ENCODE results near the gene FAM124A. TPM values are rescaled to one million over a fixed set of nuclear protein-coding genes. Genes with fewer than 3 reads are reported as not detected.
"Not testable (repeated sequence)": the region's sequence is repeated elsewhere in the genome, so short reads cannot be mapped to it uniquely, and the experiment has no call there.

Gene FAM124A
- total RNA-seq, 1 donor from 2014 or later = 14.9 TPM

DNA sequence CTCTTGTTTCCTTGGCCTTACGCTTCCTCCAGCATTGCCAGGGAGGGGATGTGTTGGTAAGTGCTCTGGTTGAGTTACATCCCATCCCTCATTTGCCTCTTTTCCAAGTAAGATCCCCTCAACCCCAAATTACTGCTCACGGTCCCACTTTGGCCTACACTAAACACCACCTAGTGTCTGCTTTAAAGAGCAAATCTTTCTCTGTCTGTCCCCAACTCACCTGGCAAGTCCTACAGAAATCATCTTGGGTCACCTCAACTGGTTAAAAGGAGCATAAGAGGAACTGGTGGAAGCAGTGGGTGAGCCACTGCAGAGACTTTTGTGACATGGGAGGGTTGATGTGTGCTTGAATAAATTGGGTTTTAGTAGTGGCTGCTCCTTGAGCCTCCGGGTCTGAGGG lies 62.1 kb downstream of the FAM124A start:
- intact Hi-C loops (cut with micrococcal nuclease) = loop anchor here (10.0 kb wide), 1 partner anchor 60 kb away; the partner anchor contains the start of gene FAM124A
- DNase-seq (no peak), ATAC-seq (no peak)

DNA sequence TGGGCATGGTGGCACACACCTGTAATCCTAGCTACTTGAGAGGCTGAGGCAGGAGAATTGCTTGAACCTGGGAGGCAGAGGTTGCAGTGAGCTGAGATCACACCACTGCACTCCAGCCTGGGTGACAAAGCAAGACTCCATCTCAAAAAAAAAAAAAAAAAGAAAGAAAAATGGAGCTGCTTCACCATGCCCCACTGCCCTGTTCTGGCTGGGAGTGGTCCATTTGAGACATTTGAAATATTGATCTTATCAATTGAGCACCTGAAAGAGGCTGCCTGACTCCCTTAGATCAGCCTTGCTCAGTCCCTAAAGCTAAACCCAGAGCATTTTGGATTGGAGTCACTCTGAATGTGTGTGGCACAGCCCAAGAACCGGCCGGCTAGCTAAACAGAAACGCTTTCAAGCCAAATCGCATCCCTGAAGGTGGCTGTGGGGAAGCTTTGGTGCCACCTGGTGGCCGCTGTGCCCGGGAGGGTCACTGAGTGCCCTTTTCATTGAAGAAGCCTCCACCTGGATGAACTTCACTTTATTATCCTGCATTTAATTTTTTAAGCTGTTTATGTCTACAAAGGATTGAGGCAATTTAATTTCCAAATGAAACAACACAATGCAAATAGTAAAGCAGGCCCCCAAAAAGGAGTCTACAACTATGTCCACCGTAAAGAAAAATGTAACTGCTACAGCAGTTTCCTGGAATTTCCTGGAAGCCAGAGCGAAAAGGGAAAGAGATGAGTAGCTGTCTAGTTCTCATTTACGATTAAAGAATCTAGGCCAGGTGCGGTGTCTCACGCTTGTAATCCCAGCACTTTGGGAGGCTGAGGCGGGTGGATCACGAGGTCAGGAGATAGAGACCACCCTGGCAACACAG lies 64.2 kb downstream of the FAM124A start:
- intact Hi-C loops (cut with micrococcal nuclease) = loop anchor here (1.0 to 10.0 kb wide), 3 partner anchors 62 to 159 kb away; partner anchors contain the start of gene FAM124A
- ATAC-seq (peak; percentile 69), DNase-seq (peak; percentile 90)

DNA sequence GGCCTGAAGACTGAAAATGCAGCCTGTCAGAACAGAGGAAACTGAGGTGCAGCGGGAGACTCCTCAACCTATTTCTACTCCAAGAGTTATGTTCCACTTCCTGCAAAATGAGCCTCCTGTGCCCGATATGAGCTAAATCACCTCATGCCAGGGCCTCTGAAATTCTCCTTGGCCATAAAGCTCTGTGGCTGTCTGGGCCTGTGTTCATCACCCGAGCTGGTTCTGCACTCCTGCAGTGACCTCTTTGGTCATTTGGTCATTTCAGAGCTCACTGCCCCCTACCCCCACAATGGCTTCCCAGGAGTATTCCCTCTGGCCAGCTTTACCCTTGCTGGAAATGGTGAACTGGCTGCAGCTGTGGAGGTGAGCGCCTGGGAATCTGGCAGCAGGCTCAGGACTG lies 65.6 kb downstream of the FAM124A start:
- intact Hi-C loops (cut with micrococcal nuclease) = loop anchor here (5.0 to 10.0 kb wide), 2 partner anchors 63 to 160 kb away; partner anchors contain the start of gene FAM124A
- DNase-seq (no peak), ATAC-seq (no peak)

DNA sequence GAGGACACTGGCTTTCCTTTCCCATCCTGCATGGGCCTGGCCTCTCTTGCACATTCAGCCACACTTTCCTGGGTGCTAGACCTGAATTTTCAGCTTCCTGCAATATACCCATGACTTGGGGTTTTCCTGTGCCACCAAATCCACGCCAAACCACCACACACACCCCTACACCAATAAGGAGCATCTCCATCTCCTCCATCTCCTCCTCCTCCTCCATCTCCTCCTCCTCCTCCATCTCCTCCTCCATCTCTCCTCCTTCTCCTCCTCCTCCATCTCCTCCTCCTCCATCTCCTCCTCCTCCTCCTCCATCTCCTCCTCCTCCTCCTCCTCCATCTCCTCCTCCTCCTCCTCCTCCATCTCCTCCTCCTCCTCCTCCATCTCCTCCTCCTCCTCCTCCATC lies 66.1 kb downstream of the FAM124A start:
- not testable (repeated sequence) for DNase-seq, ATAC-seq
- intact Hi-C loops (cut with micrococcal nuclease) = loop anchor here (5.0 to 10.0 kb wide), 2 partner anchors 63 to 161 kb away; partner anchors contain the start of gene FAM124A

DNA sequence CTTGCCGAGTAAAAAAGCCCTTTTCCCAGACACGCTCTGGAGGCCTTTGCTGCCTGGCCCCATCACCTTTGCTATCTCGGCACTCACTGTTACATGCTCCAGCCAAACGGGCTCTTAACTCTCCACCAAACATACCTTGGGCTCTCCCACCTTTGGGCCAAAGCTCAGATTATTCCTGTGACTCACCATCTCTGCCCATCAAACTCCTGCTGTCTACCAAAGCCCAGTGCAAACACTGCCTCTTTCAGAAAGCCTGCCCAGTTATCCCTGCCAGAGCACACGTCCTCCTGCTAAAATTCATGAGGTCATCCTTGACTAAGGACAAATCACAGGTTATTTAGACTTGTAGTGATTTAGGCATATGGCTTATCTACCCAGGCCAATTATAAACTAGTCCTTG lies 69.1 kb downstream of the FAM124A start:
- intact Hi-C loops (cut with micrococcal nuclease) = no loop called here
- ATAC-seq (peak; percentile 87), DNase-seq (no peak)

DNA sequence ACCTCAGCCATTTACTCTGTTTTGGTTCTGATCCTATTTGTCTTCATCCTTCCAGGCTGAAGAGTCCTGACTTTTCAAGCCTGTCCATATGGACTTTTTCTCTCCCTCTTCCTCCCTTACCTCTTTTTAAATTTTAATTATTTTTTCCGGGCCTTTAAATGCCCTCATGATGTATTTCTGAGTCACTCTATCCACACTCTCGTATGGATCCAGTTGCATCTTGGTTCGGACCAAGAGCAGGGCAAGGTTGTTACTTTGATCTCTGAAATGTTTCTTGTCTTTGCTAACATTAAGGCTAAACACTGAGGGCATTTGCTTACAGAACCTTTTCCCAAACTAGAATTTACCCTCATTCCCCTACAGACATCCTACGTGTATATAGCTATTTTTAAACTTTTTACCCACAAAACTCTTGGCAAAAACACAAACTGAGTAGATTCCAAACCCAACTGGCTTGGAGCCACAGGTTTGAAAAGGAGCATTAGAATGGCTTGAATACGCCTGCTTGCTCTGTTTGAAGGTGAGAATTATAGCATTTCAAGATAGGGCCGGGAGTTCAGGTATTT lies 69.9 kb downstream of the FAM124A start:
- peak; percentile 11 for ATAC-seq
- intact Hi-C loops (cut with micrococcal nuclease) = no loop called here

DNA sequence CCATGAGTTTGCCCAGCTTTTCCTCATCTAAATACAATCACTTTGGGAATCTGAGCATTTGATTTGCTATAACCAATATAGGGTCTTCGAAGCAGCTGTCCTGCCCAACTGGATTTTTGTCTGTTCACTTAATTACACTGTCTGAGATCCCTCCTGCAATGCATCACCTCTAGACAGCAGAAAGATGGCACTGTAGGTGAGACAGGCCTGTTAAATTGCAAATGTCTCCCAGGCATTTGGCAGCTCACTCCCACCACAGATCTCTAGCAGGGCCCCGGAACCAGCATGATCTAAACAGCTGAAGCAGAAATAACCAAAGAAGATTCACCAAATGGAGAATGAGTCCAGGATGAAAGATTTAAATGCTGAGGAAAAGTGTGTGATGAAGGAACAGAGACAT lies 75.4 kb downstream of the FAM124A start:
- intact Hi-C loops (cut with micrococcal nuclease) = no loop called here
- ATAC-seq (no peak), DNase-seq (no peak)

More for the DNA sequence above, 69.9 kb downstream of the FAM124A start:
- no peak for DNase-seq

DNA sequence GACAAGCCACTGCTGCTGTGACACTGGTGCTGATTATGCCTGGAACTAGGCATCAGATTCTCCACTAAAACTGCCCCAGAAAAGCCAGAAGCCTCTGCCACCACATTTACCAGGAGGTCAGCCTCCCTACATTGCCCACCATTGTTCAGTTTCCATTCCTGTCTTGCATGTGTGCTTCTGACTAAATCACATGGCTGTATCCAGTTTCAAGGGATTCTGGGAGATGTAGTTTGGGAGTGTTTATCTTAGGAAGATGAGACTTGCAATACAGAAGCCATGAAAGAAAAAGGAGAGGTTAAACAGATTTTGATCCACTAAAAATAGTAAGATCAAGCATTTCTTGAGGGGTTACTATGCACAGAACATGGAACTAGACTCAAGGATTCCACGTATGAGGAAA lies 76.6 kb downstream of the FAM124A start:
- intact Hi-C loops (cut with micrococcal nuclease) = no loop called here
- no peak for DNase-seq
- no peak for ATAC-seq

DNA sequence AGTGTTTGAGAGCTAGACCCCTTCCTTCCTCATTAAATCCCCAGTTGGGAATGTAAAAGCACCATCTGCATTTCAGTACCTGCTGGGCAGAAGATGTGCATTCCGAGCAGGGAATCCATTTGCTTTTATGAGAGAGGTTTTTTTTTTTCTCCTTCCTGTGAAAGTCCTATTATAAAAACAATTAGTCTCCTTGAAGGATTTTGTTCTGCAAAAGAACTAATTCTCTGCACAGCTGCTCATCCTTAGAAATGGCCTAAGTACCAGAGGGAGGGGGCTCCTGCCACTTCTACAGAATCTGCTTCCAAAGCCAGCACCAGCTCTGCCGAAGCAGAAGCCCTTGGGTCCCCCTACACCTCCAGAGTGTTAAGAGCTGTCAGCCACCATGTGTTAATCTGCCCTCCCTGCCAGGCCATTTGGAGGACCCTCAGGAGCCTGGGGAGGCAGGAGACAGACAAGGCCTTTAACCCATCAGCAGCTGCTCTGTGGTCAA lies 80.9 kb downstream of the FAM124A start:
- DNase-seq (no peak), ATAC-seq (no peak)
- intact Hi-C loops (cut with micrococcal nuclease) = no loop called here

DNA sequence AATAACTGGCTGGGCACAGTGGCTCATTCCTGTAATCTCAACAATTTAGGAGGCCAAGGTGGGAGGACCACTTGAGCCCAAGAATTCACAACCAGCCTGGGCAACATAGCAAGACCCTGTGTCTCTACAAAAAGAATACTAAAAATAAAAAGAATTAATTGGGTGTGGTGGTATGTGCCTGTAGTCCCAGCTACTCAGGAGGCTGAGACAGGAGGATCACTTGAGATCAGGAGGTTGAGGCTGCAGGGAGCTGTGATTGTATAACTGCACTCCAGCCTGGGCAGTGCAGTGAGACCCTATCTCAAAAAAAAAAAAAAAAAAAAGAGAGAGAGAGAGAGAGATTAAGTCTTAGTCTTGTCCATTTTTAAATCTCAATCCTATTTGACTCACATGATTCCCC lies 81.7 kb downstream of the FAM124A start:
- ATAC-seq = no peak
- intact Hi-C loops (cut with micrococcal nuclease) = no loop called here
- DNase-seq = no peak

DNA sequence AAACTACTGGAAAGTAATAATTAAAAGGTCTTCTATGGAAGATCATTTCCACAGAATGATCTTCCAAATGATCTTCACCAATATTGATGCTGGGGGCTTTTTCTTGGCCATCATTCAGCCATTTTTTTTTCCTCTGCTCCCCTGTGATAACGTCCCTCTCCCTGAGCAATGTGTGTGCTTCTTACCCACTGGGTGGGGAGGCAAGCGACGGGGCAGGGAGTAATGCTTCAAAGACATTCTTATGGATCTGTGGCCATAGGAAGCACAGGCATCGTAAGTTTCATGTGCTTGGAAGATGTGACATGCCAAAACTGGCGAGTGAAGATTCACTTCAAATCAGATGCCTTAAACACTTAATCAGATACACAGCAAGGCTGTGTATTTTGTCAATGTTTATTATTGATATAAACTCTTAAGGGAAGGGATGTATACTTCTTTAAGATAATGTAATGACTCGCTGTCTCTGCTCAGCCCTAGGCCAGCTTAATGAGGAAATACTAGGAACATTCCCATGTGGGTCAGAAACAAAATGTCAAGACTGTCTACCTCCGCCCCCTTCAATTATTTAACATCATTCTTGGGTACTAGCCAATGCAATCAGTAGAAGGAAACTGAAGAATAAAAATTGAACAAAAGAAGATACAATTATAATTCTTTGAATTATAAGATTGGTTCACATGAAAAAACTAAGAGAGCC lies 83.2 kb downstream of the FAM124A start:
- intact Hi-C loops (cut with micrococcal nuclease) = no loop called here
- DNase-seq (no peak), ATAC-seq (no peak)

DNA sequence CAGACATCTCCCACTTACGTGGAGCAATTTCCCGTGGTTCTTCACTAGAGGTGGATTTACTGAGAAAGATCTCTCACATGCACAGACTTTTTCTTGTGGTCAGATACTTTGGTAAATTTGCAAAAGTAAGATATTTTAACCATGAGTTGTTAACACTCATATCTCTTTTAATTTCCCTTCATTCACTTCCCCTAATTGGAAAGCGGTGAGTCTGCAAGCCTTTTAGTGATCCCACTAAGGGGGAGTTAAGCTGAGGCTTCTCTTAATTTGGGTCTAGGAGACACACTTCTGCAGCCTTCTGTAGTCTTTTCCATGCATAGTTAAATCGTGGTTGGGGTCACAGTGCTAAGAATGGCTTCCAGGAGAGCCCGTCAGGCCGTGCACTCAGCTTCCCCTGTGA lies 86.6 kb downstream of the FAM124A start:
- intact Hi-C loops (cut with micrococcal nuclease) = no loop called here
- DNase-seq (no peak), ATAC-seq (no peak)

DNA sequence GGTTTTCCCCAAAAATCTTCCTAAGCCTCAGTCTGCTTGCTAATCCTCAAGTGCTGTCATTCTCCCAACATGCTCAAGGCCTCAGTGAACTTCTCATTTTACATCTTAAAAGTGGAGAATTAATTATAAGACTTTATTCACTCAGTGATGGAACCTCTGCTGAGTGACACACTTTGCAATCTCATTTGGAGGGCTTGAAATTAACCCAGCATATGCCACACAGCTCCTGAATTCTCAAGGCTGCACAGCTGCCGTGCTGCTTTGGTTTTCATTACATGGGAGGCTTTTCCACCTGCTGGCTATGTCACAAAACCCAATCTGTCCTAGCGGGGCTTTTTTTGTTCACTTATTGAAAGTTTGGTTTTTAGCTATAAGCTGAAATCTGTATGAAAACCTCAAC lies 89.0 kb downstream of the FAM124A start:
- ATAC-seq (no peak), DNase-seq (no peak)
- intact Hi-C loops (cut with micrococcal nuclease) = no loop called here

DNA sequence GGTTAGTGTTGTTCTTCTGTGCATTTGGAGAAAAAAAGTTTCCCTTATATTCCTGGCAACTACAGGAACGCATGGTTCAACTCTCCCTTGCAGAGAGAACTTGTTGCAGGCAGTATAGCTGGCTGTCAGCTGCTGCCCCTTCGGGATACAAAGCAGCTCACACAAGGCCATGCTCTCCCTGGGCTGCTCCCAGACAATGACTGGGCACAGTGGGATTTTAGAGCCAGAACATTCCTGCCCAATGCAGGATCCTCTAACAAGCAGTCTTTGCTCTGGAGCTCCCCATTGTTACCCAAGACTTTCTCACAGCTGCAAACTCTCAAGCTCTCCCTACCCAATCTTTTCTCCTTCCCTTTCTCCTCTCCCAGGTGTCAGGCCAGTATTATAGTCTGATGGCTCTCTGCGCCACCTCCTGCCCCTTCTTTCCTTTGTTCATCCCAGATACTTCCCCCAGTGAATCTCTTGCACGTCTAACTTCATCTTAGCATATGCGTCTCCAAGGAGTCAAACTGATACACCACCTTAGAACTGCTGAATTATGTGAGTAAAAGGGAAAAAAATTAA lies 89.8 kb downstream of the FAM124A start:
- intact Hi-C loops (cut with micrococcal nuclease) = no loop called here
- DNase-seq (no peak), ATAC-seq (no peak)

DNA sequence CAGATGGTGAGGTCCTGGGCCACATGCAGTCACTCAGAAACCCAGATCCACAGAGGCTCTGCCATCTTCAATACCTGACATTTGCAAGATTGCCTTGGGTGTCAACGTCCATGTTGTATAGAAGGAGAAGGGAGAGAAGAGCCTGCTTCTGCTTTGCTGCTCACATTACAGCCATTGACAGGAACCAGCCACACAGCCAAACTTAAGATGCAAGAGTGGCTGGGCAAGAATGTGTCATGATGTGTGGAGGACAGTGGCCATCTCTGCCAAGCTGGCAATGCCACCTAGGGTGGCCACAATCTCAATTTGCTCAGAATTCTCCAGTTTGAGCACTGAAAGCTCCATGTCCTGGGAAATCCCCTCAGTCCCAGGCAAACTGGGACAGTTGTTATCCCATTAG lies 91.4 kb downstream of the FAM124A start:
- DNase-seq = no peak
- intact Hi-C loops (cut with micrococcal nuclease) = no loop called here
- ATAC-seq = peak; percentile 55

DNA sequence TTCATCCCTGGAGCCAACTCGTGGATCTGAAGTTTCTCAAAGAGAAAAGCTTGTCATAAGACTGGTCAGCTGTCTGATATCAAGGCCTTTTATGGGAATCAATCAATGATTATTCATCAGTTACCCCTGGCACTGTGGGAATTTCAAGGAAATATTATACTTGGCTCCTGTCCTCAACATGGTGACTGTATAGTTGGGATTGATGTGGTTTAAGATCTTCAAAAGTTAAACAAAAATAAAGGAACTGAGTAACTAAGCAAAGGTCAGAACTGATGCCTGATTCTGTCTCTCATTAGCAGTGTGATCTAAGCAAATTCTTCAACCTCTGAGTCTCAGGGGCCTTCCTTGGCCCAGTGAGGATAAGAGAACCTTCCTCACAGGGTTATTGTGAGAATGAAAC lies 95.1 kb downstream of the FAM124A start:
- DNase-seq (no peak), ATAC-seq (no peak)
- intact Hi-C loops (cut with micrococcal nuclease) = no loop called here

DNA sequence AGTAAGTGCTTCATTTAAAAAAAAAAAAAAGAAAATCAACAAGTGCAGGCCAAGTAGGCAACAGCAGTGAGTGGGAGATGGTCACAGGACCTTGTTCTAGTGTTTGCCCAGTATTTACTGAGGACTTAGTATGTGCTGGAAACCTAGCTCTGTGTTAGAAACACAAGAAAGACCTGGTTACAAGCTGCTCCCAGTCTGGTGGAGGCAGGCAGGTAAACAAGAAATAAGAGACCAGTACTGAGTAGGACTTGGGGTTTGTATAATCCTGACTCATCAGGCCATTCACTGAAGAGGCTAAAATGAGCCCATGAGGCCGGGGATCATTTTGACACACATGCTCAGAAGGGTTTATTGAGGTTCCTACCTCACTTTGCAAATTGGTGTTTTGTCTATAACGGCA lies 95.8 kb downstream of the FAM124A start:
- no peak for ATAC-seq
- intact Hi-C loops (cut with micrococcal nuclease) = no loop called here
- DNase-seq = no peak

DNA sequence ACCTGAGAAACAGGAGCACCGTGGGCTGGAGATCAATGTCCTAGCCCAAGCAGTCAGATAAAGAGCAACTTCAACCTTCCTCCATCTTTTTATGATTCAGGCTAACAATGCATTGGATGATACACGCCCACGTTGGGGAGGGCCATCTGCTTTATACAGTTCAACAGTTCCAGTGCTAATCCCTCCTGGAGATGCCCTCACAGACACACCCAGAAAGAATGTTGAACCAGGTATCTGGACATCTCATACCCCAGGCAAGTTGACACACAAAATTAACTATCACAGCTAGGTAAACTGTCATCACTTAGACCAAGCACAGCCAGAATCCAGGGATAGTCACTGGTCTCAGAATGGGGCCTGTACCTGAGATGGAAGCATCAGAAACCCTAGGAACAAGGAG lies 96.7 kb downstream of the FAM124A start:
- no peak for ATAC-seq
- intact Hi-C loops (cut with micrococcal nuclease) = no loop called here
- DNase-seq = no peak

DNA sequence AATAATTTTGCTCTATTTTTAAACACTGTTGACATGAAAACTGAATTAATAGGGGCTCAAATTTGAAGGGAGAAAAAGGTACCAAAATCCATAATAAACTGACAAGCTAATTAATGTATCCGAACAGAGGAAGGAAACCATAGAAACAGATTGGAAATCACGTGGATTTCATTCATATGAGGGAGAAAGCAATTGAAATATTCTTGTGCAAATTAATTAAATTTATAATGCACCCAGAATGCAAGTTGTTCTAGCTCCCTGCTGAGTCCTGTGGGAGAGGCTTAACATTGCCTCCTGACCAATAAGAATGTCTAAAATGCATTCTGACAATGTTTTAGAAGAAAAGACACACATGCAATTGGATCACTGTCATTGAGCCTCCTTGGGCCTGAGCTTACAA lies 99.6 kb downstream of the FAM124A start:
- intact Hi-C loops (cut with micrococcal nuclease) = no loop called here
- DNase-seq = no peak
- ATAC-seq = no peak

DNA sequence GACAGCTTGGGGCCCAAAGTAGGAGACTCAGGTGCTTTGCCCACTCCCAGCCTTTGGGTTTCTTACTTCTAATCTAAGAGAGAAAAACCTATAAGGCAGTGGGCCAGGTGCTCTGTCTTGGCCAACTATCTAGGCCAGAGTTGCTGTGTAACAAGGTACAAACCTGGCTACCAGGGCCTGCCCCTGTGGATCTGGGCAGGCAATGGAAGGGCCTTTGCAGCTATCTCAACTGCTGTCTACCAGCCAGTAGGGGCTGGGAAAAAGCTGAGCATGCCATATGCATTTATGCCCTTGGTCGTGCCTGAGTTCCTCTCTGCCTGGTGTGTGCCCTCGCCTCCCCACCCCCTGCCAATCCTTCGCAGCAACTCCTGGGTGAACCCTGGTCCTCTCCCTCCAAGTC lies 100.6 kb downstream of the FAM124A start:
- ATAC-seq = no peak
- intact Hi-C loops (cut with micrococcal nuclease) = no loop called here
- no peak for DNase-seq
